Peyer's patch (tissue), 4 donors: ENCODE data around the gene AOC3.

Source experiments
- CTCF ChIP-seq, 6 experiments: fragments of 450-650 bp in 4 of 6; fragments of 200-600 bp in 2 of 6; sonication (generic) in 1 of 6; IDR thresholded peaks; one replicate each; pipeline ENCODE4 v1.5.1; 2017 to 2019; ENCODE audit warnings: antibody characterized with exemption in 6 of 6, mild to moderate bottlenecking in 3 of 6, moderate library complexity in 1 of 6
- POLR2A ChIP-seq, 2 donors: fragments of 450-650 bp; IDR thresholded peaks; one replicate each; pipeline ENCODE4 v1.5.1; 2017; ENCODE audit warnings: antibody characterized with exemption in 2 of 2, mild to moderate bottlenecking in 2 of 2, moderate library complexity in 2 of 2

- TF ChIP-seq CTCF (IDR thresholded peaks at IDR 0.05) (no peak), POLR2A (IDR thresholded peaks at IDR 0.05) (no peak)
These were observed 28.1 kb downstream of the AOC3 start for GRCh38 chr17:42878924-42879595.
